OCI-LY1 (cell line): Measurements from ENCODE around the gene ZNF165.
A peak's percentile ranks its signal among the peaks of the same experiment; 100 is the strongest.

Experiments
- H2AFZ ChIP-seq: fragments of 200-600 bp; sonication (generic), shearing (Covaris generic); 2 replicates; pipeline ENCODE4 v1.6.0; 2014; ENCODE audit warnings: antibody characterized with exemption, mild to moderate bottlenecking, low read length
- H3F3A ChIP-seq: fragments of 200-600 bp; sonication (generic), shearing (Covaris generic); 2 replicates; pipeline ENCODE4 v1.6.0; 2014; ENCODE audit warnings: mild to moderate bottlenecking, antibody characterized with exemption, low read length, moderate library complexity; ENCODE audit not compliant: insufficient read depth
- H3K27ac ChIP-seq: fragments of 200-600 bp; sonication (generic); 2 replicates; pipeline ENCODE4 v1.5.1; 2014; ENCODE audit warnings: low read length, mixed run types, mild to moderate bottlenecking, low read depth; ENCODE audit not compliant: poor library complexity, severe bottlenecking
- H3K27me3 ChIP-seq: fragments of 200-600 bp; sonication (generic); 2 replicates; pipeline ENCODE4 v1.6.0; 2014; ENCODE audit warnings: antibody characterized with exemption, mild to moderate bottlenecking, low read length, moderate library complexity; ENCODE audit not compliant: insufficient read depth
- H3K36me3 ChIP-seq: fragments of 200-600 bp; sonication (generic); 2 replicates; pipeline ENCODE4 v1.6.1; 2014; ENCODE audit warnings: mild to moderate bottlenecking, antibody characterized with exemption, low read length, moderate library complexity, mixed read lengths; ENCODE audit not compliant: insufficient read depth
- H3K4me1 ChIP-seq: fragments of 200-600 bp; sonication (generic); 2 replicates; pipeline ENCODE4 v1.5.1; 2014; ENCODE audit warnings: mild to moderate bottlenecking, low read length, moderate library complexity; ENCODE audit not compliant: insufficient read depth, severe bottlenecking
- H3K4me2 ChIP-seq: fragments of 200-600 bp; sonication (generic), shearing (Covaris generic); 2 replicates; pipeline ENCODE4 v1.6.1; 2014; ENCODE audit warnings: low read length
- H3K4me3 ChIP-seq: fragments of 200-600 bp; sonication (generic); 2 replicates; pipeline ENCODE4 v1.5.1; 2014; ENCODE audit warnings: low read length, low read depth, mild to moderate bottlenecking, mixed read lengths; ENCODE audit not compliant: poor library complexity, severe bottlenecking
- H3K79me2 ChIP-seq: fragments of 200-600 bp; shearing (Covaris generic); 2 replicates; pipeline ENCODE4 v1.6.1; 2016; ENCODE audit warnings: mixed run types, low read length, mixed read lengths; ENCODE audit not compliant: insufficient read depth
- H3K9ac ChIP-seq: fragments of 200-600 bp; sonication (generic), shearing (Covaris generic); 2 replicates; pipeline ENCODE4 v1.6.1; 2014; ENCODE audit warnings: mild to moderate bottlenecking, low read length, mixed read lengths
- H3K9me2 ChIP-seq: fragments of 200-600 bp; sonication (generic), shearing (Covaris generic); 2 replicates; pipeline ENCODE4 v1.6.1; 2014; ENCODE audit warnings: low read depth, mild to moderate bottlenecking, low read length, mixed read lengths
- H3K9me3 ChIP-seq: fragments of 200-600 bp; shearing (Covaris generic); 2 replicates; pipeline ENCODE4 v1.6.1; 2014; ENCODE audit warnings: low read length, mixed read lengths
- H4K20me1 ChIP-seq: fragments of 200-600 bp; sonication (generic), shearing (Covaris generic); 2 replicates; pipeline ENCODE4 v1.6.0; 2016; ENCODE audit warnings: mild to moderate bottlenecking, low read length; ENCODE audit not compliant: insufficient read depth
- EZH2 ChIP-seq: fragments of 200-600 bp; sonication (generic), shearing (Covaris generic); IDR thresholded peaks from 2 replicates; pipeline ENCODE4 v1.8.0; 2017; ENCODE audit warnings: borderline replicate concordance, mixed run types, mild to moderate bottlenecking, antibody characterized with exemption, low read length, moderate library complexity, mixed read lengths
- TF ChIP-seq, protein P1 (sequence below): fragments of 200-600 bp; sonication (generic), shearing (Covaris generic); IDR thresholded peaks from 2 replicates; pipeline ENCODE4 v1.5.1; 2017; ENCODE audit warnings: mild to moderate bottlenecking, antibody characterized with exemption, low read length, moderate library complexity, mixed read lengths

ZNF165 gene

DNA sequence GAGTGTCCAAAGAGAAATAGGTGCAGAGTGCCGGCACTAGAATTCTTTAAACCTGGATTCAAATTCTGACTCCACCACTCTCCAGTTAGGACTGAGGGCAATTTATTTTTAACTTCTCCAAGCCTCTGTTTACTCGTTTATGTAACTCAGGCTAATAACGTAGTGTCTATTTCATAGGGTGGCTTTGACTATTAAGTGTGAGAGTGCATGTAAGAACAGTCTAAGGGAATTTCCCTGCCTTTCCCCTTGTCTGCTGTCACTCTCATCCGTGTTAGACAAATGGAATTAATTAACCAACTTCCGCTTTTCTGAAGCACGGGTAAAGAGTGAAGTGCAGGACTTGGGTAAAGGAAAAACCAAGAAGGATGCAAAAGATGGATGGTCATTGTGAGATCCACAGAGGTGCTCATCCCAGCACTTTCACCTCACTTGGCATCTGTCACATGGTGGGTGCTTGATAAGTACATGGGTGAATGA lies 57.2 kb downstream of the ZNF165 start:
- H3K9me2 ChIP-seq = no peaks in the 10 kb centered on the region
- H3K9ac ChIP-seq = peak overlapping the region; percentile 94
- H2AFZ ChIP-seq = peak overlapping the region; percentile 77; the same call in 1 of the 2 replicates
- H3K79me2 ChIP-seq = peaks cover 16% of the 10 kb centered on the region
- H3K27ac ChIP-seq = peak overlapping the region; percentile 89
- no peak for TF ChIP-seq EZH2
- TF ChIP-seq, protein P1, sequence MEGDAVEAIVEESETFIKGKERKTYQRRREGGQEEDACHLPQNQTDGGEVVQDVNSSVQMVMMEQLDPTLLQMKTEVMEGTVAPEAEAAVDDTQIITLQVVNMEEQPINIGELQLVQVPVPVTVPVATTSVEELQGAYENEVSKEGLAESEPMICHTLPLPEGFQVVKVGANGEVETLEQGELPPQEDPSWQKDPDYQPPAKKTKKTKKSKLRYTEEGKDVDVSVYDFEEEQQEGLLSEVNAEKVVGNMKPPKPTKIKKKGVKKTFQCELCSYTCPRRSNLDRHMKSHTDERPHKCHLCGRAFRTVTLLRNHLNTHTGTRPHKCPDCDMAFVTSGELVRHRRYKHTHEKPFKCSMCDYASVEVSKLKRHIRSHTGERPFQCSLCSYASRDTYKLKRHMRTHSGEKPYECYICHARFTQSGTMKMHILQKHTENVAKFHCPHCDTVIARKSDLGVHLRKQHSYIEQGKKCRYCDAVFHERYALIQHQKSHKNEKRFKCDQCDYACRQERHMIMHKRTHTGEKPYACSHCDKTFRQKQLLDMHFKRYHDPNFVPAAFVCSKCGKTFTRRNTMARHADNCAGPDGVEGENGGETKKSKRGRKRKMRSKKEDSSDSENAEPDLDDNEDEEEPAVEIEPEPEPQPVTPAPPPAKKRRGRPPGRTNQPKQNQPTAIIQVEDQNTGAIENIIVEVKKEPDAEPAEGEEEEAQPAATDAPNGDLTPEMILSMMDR = no peak
- no peaks in the 10 kb centered on the region for H3F3A ChIP-seq
- H3K4me3 ChIP-seq = peak overlapping the region; percentile 79
- peaks cover 11% of the 10 kb centered on the region; the same call in 1 of the 2 replicates for H3K36me3 ChIP-seq
- H4K20me1 ChIP-seq = no peaks in the 10 kb centered on the region
- no peaks in the 10 kb centered on the region for H3K9me3 ChIP-seq
- no peaks in the 10 kb centered on the region for H3K27me3 ChIP-seq
- peak overlapping the region; percentile 89 for H3K4me2 ChIP-seq
- H3K4me1 ChIP-seq = peaks cover 42% of the 10 kb centered on the region
